ENCODE measurements around the gene MORN1. TPM values are rescaled to one million over a fixed set of nuclear protein-coding genes. Genes with fewer than 3 reads are reported as not detected.
A peak's percentile ranks its signal among the peaks of the same experiment; 100 is the strongest.

MORN1 gene
- total RNA-seq, 1 donor from 2014 or later: 24.3 TPM

GRCh38 chr1:2348346-2349325 is 42.7 kb downstream of the MORN1 start:
- H3K4me1 Mint-ChIP-seq: peaks cover 15% of the 10 kb centered on the region
- TF ChIP-seq CTCF (IDR thresholded peaks at IDR 0.05; ENCODE audit: unreplicated experiment): no peak
- DNase-seq (ENCODE audit: low spot score in 2 of 2, unreplicated experiment in 2 of 2): peak in 1 of 2 experiments; percentile 18
- H3K27ac Mint-ChIP-seq: no peak overlapping the region
- no peaks in the 10 kb centered on the region for H3K9me3 Mint-ChIP-seq
- no peak overlapping the region for H3K4me3 Mint-ChIP-seq
- H3K27me3 Mint-ChIP-seq (ENCODE audit: low read depth): no peaks in the 10 kb centered on the region
- no peaks in the 10 kb centered on the region for H3K36me3 Mint-ChIP-seq

- H3K27me3 Mint-ChIP-seq (ENCODE audit: low read depth): no peaks in the 10 kb centered on the region
- peak in 1 of 2 experiments; percentile 17 for DNase-seq (ENCODE audit: low spot score in 2 of 2, unreplicated experiment in 2 of 2)
- H3K27ac Mint-ChIP-seq: no peak overlapping the region
- H3K4me3 Mint-ChIP-seq: no peak overlapping the region
- peaks cover 12% of the 10 kb centered on the region for H3K4me1 Mint-ChIP-seq
- H3K9me3 Mint-ChIP-seq: no peaks in the 10 kb centered on the region
- no peaks in the 10 kb centered on the region for H3K36me3 Mint-ChIP-seq
- TF ChIP-seq CTCF (IDR thresholded peaks at IDR 0.05; ENCODE audit: unreplicated experiment): no peak
These were observed 43.5 kb downstream of the MORN1 start for GRCh38 chr1:2347896-2348295.

DNA sequence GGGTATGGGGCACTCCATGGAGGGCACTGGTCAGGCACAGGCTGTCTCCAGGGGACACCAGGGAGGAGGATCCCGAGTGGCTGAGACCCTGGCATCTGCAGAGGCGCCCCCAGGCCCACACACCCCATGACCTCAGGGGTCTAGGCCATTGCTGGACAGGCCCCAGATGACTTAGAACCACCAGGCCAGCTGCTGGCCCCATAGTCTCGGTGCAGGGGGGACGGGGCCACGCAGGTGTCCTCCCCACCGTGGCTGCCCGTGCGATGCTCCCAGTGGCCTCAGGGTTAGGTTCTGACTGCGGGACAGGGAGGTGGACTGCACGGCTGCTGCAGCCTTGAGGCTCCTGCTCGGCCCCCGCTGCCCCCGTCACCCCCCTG is 44.0 kb downstream of the MORN1 start:
- no peak for TF ChIP-seq CTCF (IDR thresholded peaks at IDR 0.05; ENCODE audit: unreplicated experiment)
- H3K27me3 Mint-ChIP-seq (ENCODE audit: low read depth): no peaks in the 10 kb centered on the region
- no peaks in the 10 kb centered on the region for H3K36me3 Mint-ChIP-seq
- DNase-seq (ENCODE audit: low spot score in 2 of 2, unreplicated experiment in 2 of 2): peak in 1 of 2 experiments; percentile 13
- no peak overlapping the region for H3K4me3 Mint-ChIP-seq
- H3K27ac Mint-ChIP-seq: no peak overlapping the region
- H3K4me1 Mint-ChIP-seq: peaks cover 12% of the 10 kb centered on the region
- no peaks in the 10 kb centered on the region for H3K9me3 Mint-ChIP-seq

DNA sequence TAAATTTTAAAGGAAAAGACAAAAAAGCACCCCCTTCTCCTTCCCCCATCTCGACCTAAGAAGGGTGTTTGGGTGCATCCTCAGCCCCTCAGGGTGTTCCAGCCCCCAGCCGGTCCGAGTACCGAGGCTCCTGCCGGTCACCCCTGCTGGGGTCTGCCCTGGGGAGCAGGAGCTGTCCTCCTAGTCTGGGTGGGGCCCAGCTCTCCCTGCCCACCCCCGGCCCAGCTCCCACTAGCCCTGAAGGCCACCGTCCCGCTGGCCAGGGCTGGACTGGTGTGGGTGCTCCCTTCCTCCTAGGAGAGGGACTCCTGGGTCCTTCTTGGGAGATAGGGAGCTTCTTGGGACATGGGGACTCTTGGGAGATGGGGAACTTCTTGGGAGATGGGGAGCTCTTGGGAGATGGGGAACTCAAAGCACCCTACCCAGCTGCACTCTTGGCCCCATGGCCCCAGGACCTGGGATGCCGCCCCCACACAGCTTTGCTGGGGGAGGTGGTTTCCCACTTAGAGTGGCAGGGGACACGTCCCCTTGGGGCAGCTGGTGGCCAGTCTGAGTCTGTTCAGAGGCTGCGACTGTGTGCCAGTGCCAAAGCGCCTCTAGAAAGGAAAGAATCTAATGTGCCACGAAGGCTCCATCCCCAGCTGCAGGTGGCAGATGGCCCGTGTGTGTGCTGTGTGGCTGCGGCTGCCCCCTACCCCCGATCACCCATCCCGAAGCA is 44.5 kb downstream of the MORN1 start:
- Mint-ChIP-seq H3K27ac (no peak overlapping the region), H3K4me1 (peaks cover 12% of the 10 kb centered on the region), H3K4me3 (no peak overlapping the region), H3K36me3 (no peaks in the 10 kb centered on the region), H3K27me3 (ENCODE audit: low read depth) (no peaks in the 10 kb centered on the region), H3K9me3 (no peaks in the 10 kb centered on the region)
- TF ChIP-seq CTCF (IDR thresholded peaks at IDR 0.05; ENCODE audit: unreplicated experiment): no peak
- peak in 1 of 2 experiments; percentile 12 for DNase-seq (ENCODE audit: low spot score in 2 of 2, unreplicated experiment in 2 of 2)

GRCh38 chr1:2345297-2346075 is 45.9 kb downstream of the MORN1 start:
- peak in 1 of 2 experiments; percentile 15 for DNase-seq (ENCODE audit: low spot score in 2 of 2, unreplicated experiment in 2 of 2)
- no peak overlapping the region for H3K27ac Mint-ChIP-seq
- H3K4me3 Mint-ChIP-seq: no peak overlapping the region

More at GRCh38 chr1:2345297-2346075, 45.9 kb downstream of the MORN1 start:
- no peaks in the 10 kb centered on the region for H3K9me3 Mint-ChIP-seq
- no peaks in the 10 kb centered on the region for H3K36me3 Mint-ChIP-seq
- peaks cover 9% of the 10 kb centered on the region for H3K4me1 Mint-ChIP-seq
- TF ChIP-seq CTCF (IDR thresholded peaks at IDR 0.05; ENCODE audit: unreplicated experiment): no peak
- H3K27me3 Mint-ChIP-seq (ENCODE audit: low read depth): no peaks in the 10 kb centered on the region

All from mesothelial cell of epicardium (in vitro differentiated cells).